ENCODE results near the gene WASHC3.
"Not testable (repeated sequence)": the region's sequence is repeated elsewhere in the genome, so short reads cannot be mapped to it uniquely, and the experiment has no call there.

Gene WASHC3

GRCh38 chr12:102021540-102022246 lies 40.1 kb downstream of the WASHC3 start:
- no peak for TF ChIP-seq CTCF (IDR thresholded peaks at IDR 0.05; ENCODE audit: extremely low read depth, missing control alignments)
- DNase-seq (ENCODE audit: low spot score) = no peak

- not testable (repeated sequence) for DNase-seq (ENCODE audit: low spot score)
Observed at GRCh38 chr12:102018607-102019006, 43.2 kb downstream of the WASHC3 start.

- no peak for DNase-seq (ENCODE audit: low spot score)
Observed at GRCh38 chr12:102016472-102016871, 45.3 kb downstream of the WASHC3 start.

GRCh38 chr12:102010265-102010994 lies 51.4 kb downstream of the WASHC3 start:
- TF ChIP-seq CTCF (IDR thresholded peaks at IDR 0.05; ENCODE audit: extremely low read depth, missing control alignments) = no peak
- peak; percentile 62 for DNase-seq (ENCODE audit: low spot score)

More at GRCh38 chr12:102016472-102016871, 45.3 kb downstream of the WASHC3 start:
- TF ChIP-seq CTCF (IDR thresholded peaks at IDR 0.05; ENCODE audit: extremely low read depth, missing control alignments) = no peak

- TF ChIP-seq CTCF (IDR thresholded peaks at IDR 0.05; ENCODE audit: extremely low read depth, missing control alignments) = no peak
- peak; percentile 5 for DNase-seq (ENCODE audit: low spot score)
Observed at GRCh38 chr12:102009796-102010195, 52.0 kb downstream of the WASHC3 start.

- DNase-seq (ENCODE audit: low spot score) = no peak
- no peak for TF ChIP-seq CTCF (IDR thresholded peaks at IDR 0.05; ENCODE audit: extremely low read depth, missing control alignments)
Observed at GRCh38 chr12:102008615-102009126, 53.1 kb downstream of the WASHC3 start.

- TF ChIP-seq CTCF (IDR thresholded peaks at IDR 0.05; ENCODE audit: extremely low read depth, missing control alignments) = no peak
- DNase-seq (ENCODE audit: low spot score) = no peak
Observed at GRCh38 chr12:102005256-102005655, 56.5 kb downstream of the WASHC3 start.
